ENCODE results near the gene TRIM61.
"Not testable (repeated sequence)": the region's sequence is repeated elsewhere in the genome, so short reads cannot be mapped to it uniquely, and the experiment has no call there.

The TRIM61 gene

GRCh38 chr4:164997941-164998340, 20.5 kb upstream of the TRIM61 start:
- Histone ChIP-seq H2AFZ (ENCODE audit: low read depth) (no peak overlapping the region), H3K36me3 (ENCODE audit: insufficient read depth) (no peaks in the 10 kb centered on the region), H3K4me1 (ENCODE audit: low read depth, poor library complexity, severe bottlenecking) (no peaks in the 10 kb centered on the region), H4K20me1 (ENCODE audit: insufficient read depth) (no peaks in the 10 kb centered on the region), H3K27me3 (ENCODE audit: insufficient read depth, low read depth) (no peaks in the 10 kb centered on the region), H3K4me2 (no peak overlapping the region), H3K4me3 (IDR thresholded peaks at IDR 0.05; ENCODE audit: insufficient read depth, low read depth, low read length) (no peak overlapping the region), H3K27ac (no peak overlapping the region), H3K79me2 (ENCODE audit: insufficient read depth, low read depth) (no peaks in the 10 kb centered on the region), H3K9ac (no peak overlapping the region)
- TF ChIP-seq CTCF (conservative IDR thresholded peaks at IDR 0.05; ENCODE audit: low read depth, low read length) = no peak

GRCh38 chr4:164997324-164997723, 19.9 kb upstream of the TRIM61 start:
- TF ChIP-seq CTCF (conservative IDR thresholded peaks at IDR 0.05; ENCODE audit: low read depth, low read length) = peak; percentile 30; the same call in 1 of the 2 replicates

GRCh38 chr4:164996123-164996522, 18.7 kb upstream of the TRIM61 start:
- H3K36me3 ChIP-seq (ENCODE audit: insufficient read depth); H3K4me2 ChIP-seq: not testable (repeated sequence)

More at GRCh38 chr4:164997324-164997723, 19.9 kb upstream of the TRIM61 start:
- H3K4me2 ChIP-seq = no peak overlapping the region
- no peaks in the 10 kb centered on the region for H3K27me3 ChIP-seq (ENCODE audit: insufficient read depth, low read depth)
- H4K20me1 ChIP-seq (ENCODE audit: insufficient read depth) = no peaks in the 10 kb centered on the region
- no peaks in the 10 kb centered on the region for H3K79me2 ChIP-seq (ENCODE audit: insufficient read depth, low read depth)
- H2AFZ ChIP-seq (ENCODE audit: low read depth) = no peak overlapping the region
- H3K4me1 ChIP-seq (ENCODE audit: low read depth, poor library complexity, severe bottlenecking) = no peaks in the 10 kb centered on the region
- no peaks in the 10 kb centered on the region for H3K36me3 ChIP-seq (ENCODE audit: insufficient read depth)
- no peak overlapping the region for H3K27ac ChIP-seq
- H3K9ac ChIP-seq = no peak overlapping the region
- H3K4me3 ChIP-seq (IDR thresholded peaks at IDR 0.05; ENCODE audit: insufficient read depth, low read depth, low read length) = no peak overlapping the region

GRCh38 chr4:164990786-164991185, 13.3 kb upstream of the TRIM61 start:
- H3K27me3 ChIP-seq (ENCODE audit: insufficient read depth, low read depth); H3K4me3 ChIP-seq (IDR thresholded peaks at IDR 0.05; ENCODE audit: insufficient read depth, low read depth, low read length); H3K36me3 ChIP-seq (ENCODE audit: insufficient read depth); H3K9ac ChIP-seq; H3K4me1 ChIP-seq (ENCODE audit: low read depth, poor library complexity, severe bottlenecking); H3K4me2 ChIP-seq; H3K27ac ChIP-seq; H4K20me1 ChIP-seq (ENCODE audit: insufficient read depth); H3K79me2 ChIP-seq (ENCODE audit: insufficient read depth, low read depth); H2AFZ ChIP-seq (ENCODE audit: low read depth): not testable (repeated sequence)

More at GRCh38 chr4:164996123-164996522, 18.7 kb upstream of the TRIM61 start:
- H3K27me3 ChIP-seq (ENCODE audit: insufficient read depth, low read depth); H3K4me1 ChIP-seq (ENCODE audit: low read depth, poor library complexity, severe bottlenecking); H3K79me2 ChIP-seq (ENCODE audit: insufficient read depth, low read depth); H2AFZ ChIP-seq (ENCODE audit: low read depth); H3K27ac ChIP-seq; H3K4me3 ChIP-seq (IDR thresholded peaks at IDR 0.05; ENCODE audit: insufficient read depth, low read depth, low read length); H3K9ac ChIP-seq; H4K20me1 ChIP-seq (ENCODE audit: insufficient read depth): not testable (repeated sequence)

- H3K4me1 ChIP-seq (ENCODE audit: low read depth, poor library complexity, severe bottlenecking) = no peaks in the 10 kb centered on the region
- H3K4me3 ChIP-seq (IDR thresholded peaks at IDR 0.05; ENCODE audit: insufficient read depth, low read depth, low read length) = no peak overlapping the region
- no peak overlapping the region for H2AFZ ChIP-seq (ENCODE audit: low read depth)
- H3K9ac ChIP-seq = no peak overlapping the region
- no peaks in the 10 kb centered on the region for H4K20me1 ChIP-seq (ENCODE audit: insufficient read depth)
- no peak for TF ChIP-seq CTCF (conservative IDR thresholded peaks at IDR 0.05; ENCODE audit: low read depth, low read length)
- H3K4me2 ChIP-seq = no peak overlapping the region
- H3K27me3 ChIP-seq (ENCODE audit: insufficient read depth, low read depth) = no peaks in the 10 kb centered on the region
- H3K27ac ChIP-seq = no peak overlapping the region
- no peaks in the 10 kb centered on the region for H3K79me2 ChIP-seq (ENCODE audit: insufficient read depth, low read depth)
- H3K36me3 ChIP-seq (ENCODE audit: insufficient read depth) = no peaks in the 10 kb centered on the region
Measured at GRCh38 chr4:164989471-164989870, 12.0 kb upstream of the TRIM61 start.

GRCh38 chr4:164971929-164972328, 5.5 kb downstream of the TRIM61 start:
- H3K27ac ChIP-seq; H3K4me3 ChIP-seq (IDR thresholded peaks at IDR 0.05; ENCODE audit: insufficient read depth, low read depth, low read length); H3K4me2 ChIP-seq; H3K36me3 ChIP-seq (ENCODE audit: insufficient read depth); H2AFZ ChIP-seq (ENCODE audit: low read depth); H3K4me1 ChIP-seq (ENCODE audit: low read depth, poor library complexity, severe bottlenecking); H3K27me3 ChIP-seq (ENCODE audit: insufficient read depth, low read depth); H4K20me1 ChIP-seq (ENCODE audit: insufficient read depth); H3K9ac ChIP-seq; H3K79me2 ChIP-seq (ENCODE audit: insufficient read depth, low read depth): not testable (repeated sequence)
